Panc1 (cell line): Measurements from ENCODE around the gene EFCAB8. TPM values are rescaled to one million over a fixed set of nuclear protein-coding genes. Genes with fewer than 3 reads are reported as not detected.

ENCODE experiments used
- ATAC-seq: fragments of 200-7000 bp; cut with Tn5 transposase; 2 replicates; pipeline ENCODE4 v1.9.1; 2020; ENCODE audit warnings: mild to moderate bottlenecking, moderate library complexity
- BruUV-seq: library from RNA; stranded (reverse); fragments of 400-500 nt; replicated peaks from 2 replicates; lab custom pipeline; 2021; lab: Mats Ljungman, UMichigan
- CTCF ChIA-PET: fragments of 300-600 bp; sonication (Branson Sonifier 250); formaldehyde crosslinking; loops from one replicate; lab custom pipeline; 2022; ENCODE audit warnings: antibody characterized with exemption; lab: Charles Lee
- POLR2A ChIA-PET: fragments of 300-600 bp; sonication (Branson Sonifier 250); formaldehyde crosslinking; loops from one replicate; lab custom pipeline; 2022; ENCODE audit warnings: antibody characterized with exemption; lab: Charles Lee
- DNase-seq: peaks from one replicate; pipeline ENCODE4 v3.0.0-alpha.2; 2010; ENCODE audit warnings: low read depth, low spot score
- H3K27ac ChIP-seq: 2 replicates; pipeline ENCODE4 v1.5.1; 2011; ENCODE audit warnings: mild to moderate bottlenecking, low read length, inconsistent platforms
- H3K27me3 ChIP-seq: fragments of 200-500 bp; sonication (Bioruptor generic); 2 replicates; pipeline ENCODE4 v1.6.0; 2014; ENCODE audit warnings: low read length, inconsistent platforms; ENCODE audit not compliant: control insufficient read depth, insufficient read depth
- H3K36me3 ChIP-seq: fragments of 200-500 bp; sonication (Bioruptor generic); 2 replicates; pipeline ENCODE4 v1.5.1; 2014; ENCODE audit warnings: inconsistent platforms, mild to moderate bottlenecking, low read length, moderate library complexity; ENCODE audit not compliant: control insufficient read depth, insufficient read depth
- H3K4me1 ChIP-seq: 2 replicates; pipeline ENCODE4 v1.5.1; 2011; ENCODE audit warnings: inconsistent platforms, mild to moderate bottlenecking, low read length, moderate library complexity; ENCODE audit not compliant: control insufficient read depth, insufficient read depth
- H3K4me3 ChIP-seq, 2 experiments: 2 replicates each; pipeline ENCODE4 v1.5.1; 2011 to 2012; ENCODE audit warnings: low read depth in 2 of 2, low read length in 2 of 2, mild to moderate bottlenecking in 2 of 2, inconsistent platforms in 1 of 2, moderate library complexity in 1 of 2
- H3K9me3 ChIP-seq: fragments of 200-500 bp; sonication (Bioruptor generic); 2 replicates; pipeline ENCODE4 v1.5.1; 2014; ENCODE audit warnings: low read depth, mild to moderate bottlenecking, inconsistent platforms, low read length, moderate library complexity; ENCODE audit not compliant: control insufficient read depth, insufficient read depth
- CTCF ChIP-seq: fragments of 450-650 bp; IDR thresholded peaks from 2 replicates; pipeline ENCODE4 v1.5.1; 2017; ENCODE audit warnings: mild to moderate bottlenecking
- POLR2AphosphoS5 ChIP-seq: IDR thresholded peaks from 2 replicates; pipeline ENCODE4 v1.6.1; 2012; ENCODE audit warnings: mild to moderate bottlenecking, low read depth, low read length, moderate library complexity
- REST ChIP-seq, 2 experiments: IDR thresholded peaks; 2 replicates each; pipeline ENCODE4 v1.6.1; 2011 to 2012; ENCODE audit warnings: low read depth in 2 of 2, control low read depth in 1 of 2, low read length in 1 of 2, mild to moderate bottlenecking in 1 of 2, moderate library complexity in 1 of 2; ENCODE audit not compliant: insufficient read depth in 1 of 2
- SIN3A ChIP-seq: IDR thresholded peaks from 2 replicates; pipeline ENCODE4 v1.6.1; 2012; ENCODE audit warnings: low read depth, mild to moderate bottlenecking, low read length, moderate library complexity, borderline replicate concordance; ENCODE audit not compliant: insufficient read depth
- TCF7L2 ChIP-seq: IDR thresholded peaks from 2 replicates; pipeline ENCODE4 v1.6.1; 2011; ENCODE audit warnings: mild to moderate bottlenecking, low read depth, low read length, inconsistent platforms
- in situ Hi-C: cut with HindIII; loops from 2 replicates; pipeline ENCODE4 v1.10.0; 2016; ENCODE audit warnings: low sequenced_read_pairs, low pct_unique_long_range_greater_than_20kb
- intact Hi-C: fragments of 100-400 bp; cut with micrococcal nuclease; formaldehyde crosslinking; loops from one replicate; pipeline ENCODE4 v1.10.0; 2022; ENCODE audit not compliant: unreplicated experiment
- total RNA-seq: library from RNA; stranded (reverse); gene quantifications from one replicate; pipeline ENCODE4 v1.2.1, GENCODE V29; 2021; ENCODE audit not compliant: unreplicated experiment

EFCAB8 gene
- total RNA-seq, 1 experiment from 2014 or later: 1.1 TPM

GRCh38 chr20:32920530-32921298 lies 62.0 kb downstream of the EFCAB8 start:
- Histone ChIP-seq H3K4me3 (no peak overlapping the region), H3K4me1 (no peaks in the 10 kb centered on the region), H3K9me3 (no peaks in the 10 kb centered on the region), H3K36me3 (no peaks in the 10 kb centered on the region), H3K27ac (no peak overlapping the region), H3K27me3 (no peaks in the 10 kb centered on the region)
- no peak for TF ChIP-seq CTCF
- no peak for TF ChIP-seq TCF7L2
- TF ChIP-seq REST (IDR thresholded peaks at IDR 0.05; ENCODE audit: insufficient read depth in 1 of 2, low read depth in 2 of 2, low read length in 1 of 2): no peak
- TF ChIP-seq SIN3A: no peak
- no peak for TF ChIP-seq POLR2AphosphoS5
- BruUV-seq: no TSS peak
- ATAC-seq (no peak), DNase-seq (no peak)
- in situ Hi-C loops (no loop called here), intact Hi-C loops (no loop called here)
- ChIA-PET POLR2A (no interaction called here), CTCF (no interaction called here)

- no TSS peak for BruUV-seq
- DNase-seq: no peak
- Histone ChIP-seq H3K36me3 (no peaks in the 10 kb centered on the region), H3K9me3 (no peaks in the 10 kb centered on the region), H3K4me1 (no peaks in the 10 kb centered on the region), H3K27ac (no peak overlapping the region), H3K27me3 (no peaks in the 10 kb centered on the region), H3K4me3 (no peak overlapping the region)
- no peak for ATAC-seq
- TF ChIP-seq CTCF (no peak), REST (IDR thresholded peaks at IDR 0.05; ENCODE audit: insufficient read depth in 1 of 2, low read depth in 2 of 2, low read length in 1 of 2) (no peak), POLR2AphosphoS5 (no peak), TCF7L2 (no peak), SIN3A (no peak)
- ChIA-PET POLR2A (no interaction called here), CTCF (no interaction called here)
- in situ Hi-C loops (no loop called here), intact Hi-C loops (no loop called here)
Measured at GRCh38 chr20:32922466-32922865, 63.7 kb downstream of the EFCAB8 start.
